Measurements from ENCODE around the gene CLASP1. TPM values are rescaled to one million over a fixed set of nuclear protein-coding genes. Genes with fewer than 3 reads are reported as not detected.

Gene CLASP1
- total and polyA plus RNA-seq, 4 experiments from 2014 or later = 3.3 to 68.7 (median 42.1) TPM

- H3K27me3 Mint-ChIP-seq = no peaks in the 10 kb centered on the region
- H3K9me3 Mint-ChIP-seq = peaks cover 0 to 5% (median 0%) of the 10 kb centered on the region in 8 donors
- intact Hi-C loops (cut with micrococcal nuclease) = no loop called here
- CTCF ChIA-PET (ENCODE audit: partially characterized antibody) = interaction anchor here (1.2 kb wide), 1 partner anchor 104 kb away, joined by 3 read pairs; no protein-coding TSS in a partner anchor
- Histone ChIP-seq H3K4me1 (ENCODE audit: insufficient read depth, low read length) (peaks cover 7% of the 10 kb centered on the region), H3K36me3 (ENCODE audit: insufficient read depth, low read length) (no peaks in the 10 kb centered on the region), H3K27me3 (ENCODE audit: insufficient read depth, low read length) (no peaks in the 10 kb centered on the region), H3K4me3 (ENCODE audit: low read length in 2 of 2) (no peak overlapping the region), H3K27ac (ENCODE audit: low read depth, low read length) (no peak overlapping the region), H3K9me3 (ENCODE audit: control insufficient read depth in 1 of 2, low read length in 2 of 2) (no peaks in the 10 kb centered on the region)
- H3K36me3 Mint-ChIP-seq = peaks cover 4 to 11% of the 10 kb centered on the region in 2 donors
- POLR2A ChIA-PET (ENCODE audit: partially characterized antibody) = interaction anchor here (1.2 kb wide), 1 partner anchor 16 kb away, joined by 6 read pairs; the partner anchor contains the start of gene RNU4ATAC
- no peak for DNase-seq
- peak overlapping the region in 1 of 8 donors; percentile 37 for H3K4me3 Mint-ChIP-seq
- H3K27ac Mint-ChIP-seq = peak overlapping the region in 1 of 7 donors; percentile 50
- H3K4me1 Mint-ChIP-seq = peaks cover 33 to 55% (median 46%) of the 10 kb centered on the region in 4 donors
Measured at GRCh38 chr2:121545913-121546312, 103.3 kb downstream of the CLASP1 start.

GRCh38 chr2:121545257-121545656 lies 104.0 kb downstream of the CLASP1 start:
- peaks cover 4 to 7% of the 10 kb centered on the region in 2 donors for H3K36me3 Mint-ChIP-seq
- CTCF ChIA-PET (ENCODE audit: partially characterized antibody) = interaction anchor here (1.2 kb wide), 1 partner anchor 105 kb away, joined by 3 read pairs; no protein-coding TSS in a partner anchor

DNA sequence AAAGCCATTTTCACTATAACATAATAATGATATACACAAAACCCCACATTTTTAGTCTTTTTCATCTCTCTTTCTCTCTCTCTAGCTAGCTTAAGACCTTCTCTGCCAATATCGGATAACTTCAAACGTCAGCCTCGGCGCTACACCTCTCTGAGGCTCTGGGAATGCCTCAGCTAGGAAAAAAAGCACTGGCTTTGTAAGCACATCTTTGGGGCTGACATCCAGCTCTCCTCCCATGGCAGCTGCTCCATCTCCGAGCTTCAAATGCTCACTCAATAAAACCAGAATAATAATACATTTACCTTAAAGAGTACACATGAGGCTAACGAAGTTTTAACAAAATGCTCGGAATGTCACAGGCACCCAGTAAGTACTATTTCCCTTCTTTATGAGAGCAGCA lies 107.8 kb downstream of the CLASP1 start:
- Histone ChIP-seq H3K4me1 (ENCODE audit: insufficient read depth, low read length) (peaks cover 26% of the 10 kb centered on the region), H3K27ac (ENCODE audit: low read depth, low read length) (no peak overlapping the region), H3K9me3 (ENCODE audit: control insufficient read depth in 1 of 2, low read length in 2 of 2) (no peaks in the 10 kb centered on the region), H3K36me3 (ENCODE audit: insufficient read depth, low read length) (no peaks in the 10 kb centered on the region), H3K27me3 (ENCODE audit: insufficient read depth, low read length) (no peaks in the 10 kb centered on the region), H3K4me3 (ENCODE audit: low read length in 2 of 2) (no peak overlapping the region)
- CTCF ChIA-PET (ENCODE audit: partially characterized antibody) = no interaction called here
- peaks cover 0 to 2% (median 0%) of the 10 kb centered on the region in 8 donors for H3K9me3 Mint-ChIP-seq
- H3K27me3 Mint-ChIP-seq = no peaks in the 10 kb centered on the region
- no peak for DNase-seq
- no peaks in the 10 kb centered on the region for H3K36me3 Mint-ChIP-seq
- no peak overlapping the region for H3K4me3 Mint-ChIP-seq
- POLR2A ChIA-PET (ENCODE audit: partially characterized antibody) = interaction anchor here (1.4 kb wide), 1 partner anchor 11 kb away, joined by 6 read pairs; the partner anchor contains the start of gene RNU4ATAC
- peaks cover 29 to 48% (median 38%) of the 10 kb centered on the region in 4 donors for H3K4me1 Mint-ChIP-seq
- H3K27ac Mint-ChIP-seq = no peak overlapping the region
- intact Hi-C loops (cut with micrococcal nuclease) = no loop called here

More at GRCh38 chr2:121545257-121545656, 104.0 kb downstream of the CLASP1 start:
- H3K4me1 Mint-ChIP-seq = peaks cover 30 to 50% (median 41%) of the 10 kb centered on the region in 4 donors
- H3K27ac Mint-ChIP-seq = no peak overlapping the region
- Histone ChIP-seq H3K9me3 (ENCODE audit: control insufficient read depth in 1 of 2, low read length in 2 of 2) (no peaks in the 10 kb centered on the region), H3K4me3 (ENCODE audit: low read length in 2 of 2) (no peak overlapping the region), H3K27ac (ENCODE audit: low read depth, low read length) (no peak overlapping the region), H3K36me3 (ENCODE audit: insufficient read depth, low read length) (no peaks in the 10 kb centered on the region), H3K27me3 (ENCODE audit: insufficient read depth, low read length) (no peaks in the 10 kb centered on the region), H3K4me1 (ENCODE audit: insufficient read depth, low read length) (peaks cover 14% of the 10 kb centered on the region)
- no peaks in the 10 kb centered on the region for H3K27me3 Mint-ChIP-seq
- peaks cover 0 to 5% (median 0%) of the 10 kb centered on the region in 8 donors for H3K9me3 Mint-ChIP-seq
- no peak for DNase-seq
- H3K4me3 Mint-ChIP-seq = no peak overlapping the region
- intact Hi-C loops (cut with micrococcal nuclease) = no loop called here
- POLR2A ChIA-PET (ENCODE audit: partially characterized antibody) = interaction anchor here (1.1 to 1.2 kb wide), 2 partner anchors 14 to 15 kb away, joined by 5 to 6 read pairs; partner anchors contain the start of gene RNU4ATAC

DNA sequence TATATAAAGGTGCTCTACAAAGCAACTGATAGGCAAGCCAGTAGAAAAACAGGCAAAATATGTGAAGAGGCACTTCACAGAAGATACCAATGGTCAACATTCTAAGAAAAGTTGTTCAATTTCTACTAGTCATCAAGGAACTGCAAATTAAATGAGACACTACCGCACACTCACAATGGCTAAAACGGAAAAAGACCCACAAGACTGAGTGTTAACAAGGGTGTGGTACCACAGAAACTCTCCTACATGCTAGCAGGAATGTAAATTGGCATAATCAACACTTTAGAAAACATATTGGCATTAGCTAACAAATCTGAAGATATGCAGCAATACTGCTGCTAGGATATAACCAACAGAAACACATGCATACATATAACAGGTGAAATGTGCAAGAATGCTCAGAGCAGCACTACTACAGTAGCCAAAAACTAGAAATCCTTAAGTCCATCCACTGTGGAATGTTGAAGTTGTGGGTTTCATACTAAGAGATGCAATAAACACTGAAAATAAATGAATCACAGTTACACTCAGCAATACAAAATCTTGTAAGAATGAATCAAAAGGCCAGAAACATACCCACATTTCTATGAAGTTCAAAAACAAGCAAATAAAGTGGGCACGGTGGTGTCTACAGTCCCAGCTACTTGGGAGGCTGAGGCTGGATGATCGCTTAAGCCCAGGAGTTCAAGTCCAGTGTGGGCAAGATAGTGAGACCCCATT lies 109.4 kb downstream of the CLASP1 start:
- no peaks in the 10 kb centered on the region for H3K36me3 ChIP-seq (ENCODE audit: insufficient read depth, low read length)
- H3K4me3 Mint-ChIP-seq = peak overlapping the region in 6 of 8 donors; percentile 29 to 68 (median 63)
- no peaks in the 10 kb centered on the region for H3K27me3 Mint-ChIP-seq
- intact Hi-C loops (cut with micrococcal nuclease) = loop anchor here (10.0 kb wide), 1 partner anchor 435 kb away; no protein-coding TSS in a partner anchor
- POLR2A ChIA-PET (ENCODE audit: partially characterized antibody) = interaction anchor here (1.6 kb wide), 1 partner anchor 9 kb away, joined by 4 read pairs; the partner anchor contains the start of gene RNU4ATAC
- H3K36me3 Mint-ChIP-seq = no peaks in the 10 kb centered on the region
- peaks cover 20 to 39% (median 28%) of the 10 kb centered on the region in 4 donors for H3K4me1 Mint-ChIP-seq
- no peak overlapping the region for H3K4me3 ChIP-seq (ENCODE audit: low read length in 2 of 2)
- H3K9me3 Mint-ChIP-seq = peaks cover 0 to 2% (median 0%) of the 10 kb centered on the region in 8 donors
- H3K4me1 ChIP-seq (ENCODE audit: insufficient read depth, low read length) = peaks cover 21% of the 10 kb centered on the region
- no peaks in the 10 kb centered on the region for H3K9me3 ChIP-seq (ENCODE audit: control insufficient read depth in 1 of 2, low read length in 2 of 2)
- CTCF ChIA-PET (ENCODE audit: partially characterized antibody) = no interaction called here
- peak overlapping the region; percentile 5 to 84 (median 59) for H3K27ac Mint-ChIP-seq
- DNase-seq = no peak
- no peak overlapping the region for H3K27ac ChIP-seq (ENCODE audit: low read depth, low read length)
- no peaks in the 10 kb centered on the region for H3K27me3 ChIP-seq (ENCODE audit: insufficient read depth, low read length)

- H3K36me3 Mint-ChIP-seq = no peaks in the 10 kb centered on the region
- no peaks in the 10 kb centered on the region for H3K27me3 Mint-ChIP-seq
- ChIA-PET POLR2A (ENCODE audit: partially characterized antibody) (no interaction called here), CTCF (ENCODE audit: partially characterized antibody) (interaction anchor here (0.8 kb wide), 1 partner anchor 111 kb away, joined by 3 read pairs; no protein-coding TSS in a partner anchor)
- DNase-seq = no peak
- H3K27ac Mint-ChIP-seq = peak overlapping the region in 2 of 7 donors; percentile 12 to 24
- peaks cover 24% of the 10 kb centered on the region for H3K4me1 ChIP-seq (ENCODE audit: insufficient read depth, low read length)
- intact Hi-C loops (cut with micrococcal nuclease) = loop anchor here (10.0 kb wide), 1 partner anchor 438 kb away; no protein-coding TSS in a partner anchor
- no peak overlapping the region for H3K27ac ChIP-seq (ENCODE audit: low read depth, low read length)
- H3K9me3 ChIP-seq (ENCODE audit: control insufficient read depth in 1 of 2, low read length in 2 of 2) = no peaks in the 10 kb centered on the region
- H3K4me3 Mint-ChIP-seq = no peak overlapping the region
- no peaks in the 10 kb centered on the region for H3K36me3 ChIP-seq (ENCODE audit: insufficient read depth, low read length)
- peaks cover 0 to 2% (median 0%) of the 10 kb centered on the region in 8 donors for H3K9me3 Mint-ChIP-seq
- H3K27me3 ChIP-seq (ENCODE audit: insufficient read depth, low read length) = no peaks in the 10 kb centered on the region
- peaks cover 23 to 50% (median 29%) of the 10 kb centered on the region in 4 donors for H3K4me1 Mint-ChIP-seq
- H3K4me3 ChIP-seq (ENCODE audit: low read length in 2 of 2) = no peak overlapping the region
Measured at GRCh38 chr2:121536850-121537557, 112.3 kb downstream of the CLASP1 start.

DNA sequence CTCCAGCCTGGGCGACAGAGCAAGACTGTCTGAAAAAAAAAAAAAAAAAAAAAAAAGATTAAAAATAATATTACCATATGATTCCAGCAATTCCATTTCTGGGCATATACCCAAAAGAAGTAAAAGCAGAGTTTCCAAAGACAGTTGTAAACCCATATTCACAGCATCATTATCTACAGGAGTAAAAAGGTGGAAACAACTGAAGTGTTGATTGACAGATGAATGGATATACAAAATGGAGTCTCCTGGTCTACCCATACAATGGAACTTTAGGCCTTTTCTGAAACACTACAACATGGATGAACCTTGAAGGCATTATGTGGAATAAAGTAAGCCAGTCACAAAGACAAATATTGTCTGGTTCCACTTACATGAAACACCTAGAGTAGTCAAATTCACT lies 112.9 kb downstream of the CLASP1 start:
- H3K4me1 ChIP-seq (ENCODE audit: insufficient read depth, low read length) = peaks cover 30% of the 10 kb centered on the region
- H3K27me3 ChIP-seq (ENCODE audit: insufficient read depth, low read length) = no peaks in the 10 kb centered on the region
- intact Hi-C loops (cut with micrococcal nuclease) = loop anchor here (10.0 kb wide), 1 partner anchor 438 kb away; no protein-coding TSS in a partner anchor
- H3K27ac ChIP-seq (ENCODE audit: low read depth, low read length) = no peak overlapping the region
- Mint-ChIP-seq H3K27me3 (no peaks in the 10 kb centered on the region), H3K4me1 (peaks cover 23 to 53% (median 32%) of the 10 kb centered on the region in 4 donors), H3K9me3 (peaks cover 0 to 2% (median 0%) of the 10 kb centered on the region in 8 donors), H3K27ac (no peak overlapping the region), H3K36me3 (no peaks in the 10 kb centered on the region), H3K4me3 (no peak overlapping the region)
- no peaks in the 10 kb centered on the region for H3K9me3 ChIP-seq (ENCODE audit: control insufficient read depth in 1 of 2, low read length in 2 of 2)
- ChIA-PET POLR2A (ENCODE audit: partially characterized antibody) (no interaction called here), CTCF (ENCODE audit: partially characterized antibody) (interaction anchor here (0.7 kb wide), 1 partner anchor 55 kb away, joined by 4 read pairs; no protein-coding TSS in a partner anchor)
- no peak overlapping the region for H3K4me3 ChIP-seq (ENCODE audit: low read length in 2 of 2)
- DNase-seq = no peak
- H3K36me3 ChIP-seq (ENCODE audit: insufficient read depth, low read length) = no peaks in the 10 kb centered on the region

All from CD4-positive, alpha-beta memory T cell (primary cell).